SK-N-SH (cell line): ENCODE measurements around the gene CTSE. TPM values are rescaled to one million over a fixed set of nuclear protein-coding genes. Genes with fewer than 3 reads are reported as not detected.

ENCODE experiments used
- CTCF ChIA-PET: fragments of 300-600, 350-600 bp; formaldehyde crosslinking; extraction: SDS; loops from one replicate; lab custom pipeline; 2021; lab: Yijun Ruan, JAX
- POLR2A ChIA-PET: fragments of 350-600 bp; sonication (Branson Sonifier 250); formaldehyde crosslinking; extraction: SDS; loops from one replicate; lab custom pipeline; 2020; ENCODE audit warnings: antibody characterized with exemption, inconsistent platforms; lab: Yijun Ruan, JAX
- DNase-seq: peaks from one replicate; pipeline ENCODE4 v3.0.0; 2012
- H2AFZ ChIP-seq: fragments of 200-600 bp; sonication (generic); 2 replicates; pipeline ENCODE4 v1.8.1; 2016; ENCODE audit warnings: antibody characterized with exemption, mild to moderate bottlenecking, low read depth
- H3F3A ChIP-seq: fragments of 200-600 bp; sonication (generic); replicated peaks from 2 replicates; pipeline ENCODE3; 2016; ENCODE audit warnings: antibody characterized with exemption, mild to moderate bottlenecking; ENCODE audit not compliant: insufficient read depth
- H3K27ac ChIP-seq, 2 experiments: fragments of 200-500 bp in 1 of 2; fragments of 200-600 bp in 1 of 2; sonication (Bioruptor generic) in 1 of 2; sonication (generic), shearing (Covaris generic) in 1 of 2; 2 replicates each; pipeline versions ENCODE4 v1.5.1 to v1.6.1; 2014 to 2016; ENCODE audit warnings: low read depth in 2 of 2, inconsistent platforms in 1 of 2, low read length in 1 of 2, mild to moderate bottlenecking in 1 of 2, mixed read lengths in 1 of 2
- H3K27me3 ChIP-seq: fragments of 200-600 bp; sonication (generic), shearing (Covaris generic); 2 replicates; pipeline ENCODE4 v1.6.1; 2016; ENCODE audit warnings: mixed run types; ENCODE audit not compliant: insufficient read depth
- H3K36me3 ChIP-seq, 2 experiments: fragments of 200-500 bp in 1 of 2; fragments of 200-600 bp in 1 of 2; sonication (Bioruptor generic) in 1 of 2; sonication (generic) in 1 of 2; replicated peaks in 1 of 2; 2 replicates each; pipeline versions ENCODE3 to v1.5.1; 2014 to 2016; ENCODE audit warnings: low read length in 1 of 2, mild to moderate bottlenecking in 1 of 2; ENCODE audit not compliant: insufficient read depth in 2 of 2, control insufficient read depth in 1 of 2
- H3K4me1 ChIP-seq, 2 experiments: fragments of 200-500 bp in 1 of 2; fragments of 200-600 bp in 1 of 2; sonication (Bioruptor generic) in 1 of 2; sonication (generic), shearing (Covaris generic) in 1 of 2; 2 replicates each; pipeline versions ENCODE4 v1.5.1 to v1.6.1; 2014 to 2016; ENCODE audit warnings: low read depth in 1 of 2, low read length in 1 of 2, mixed run types in 1 of 2; ENCODE audit not compliant: insufficient read depth in 2 of 2, control insufficient read depth in 1 of 2
- H3K4me2 ChIP-seq: fragments of 200-600 bp; sonication (generic), shearing (Covaris generic); 2 replicates; pipeline ENCODE4 v1.6.1; 2017; ENCODE audit warnings: mixed run types
- H3K4me3 ChIP-seq, 2 experiments: fragments of 200-500 bp in 1 of 2; fragments of 200-600 bp in 1 of 2; sonication (Bioruptor generic) in 1 of 2; sonication (generic), shearing (Covaris generic) in 1 of 2; 2 replicates each; pipeline versions ENCODE4 v1.5.1 to v1.8.1; 2014 to 2016; ENCODE audit warnings: low read depth in 2 of 2, inconsistent platforms in 1 of 2, low read length in 1 of 2, mild to moderate bottlenecking in 1 of 2, mixed read lengths in 1 of 2, moderate library complexity in 1 of 2
- H3K79me2 ChIP-seq: fragments of 200-600 bp; sonication (generic); 2 replicates; pipeline ENCODE4 v1.8.1; 2017; ENCODE audit warnings: mild to moderate bottlenecking; ENCODE audit not compliant: insufficient read depth
- H3K9ac ChIP-seq: fragments of 200-600 bp; sonication (generic); 2 replicates; pipeline ENCODE4 v1.6.1; 2017; ENCODE audit warnings: mixed run types
- H3K9me2 ChIP-seq: fragments of 200-600 bp; sonication (generic); 2 replicates; pipeline ENCODE4 v1.6.1; 2017; ENCODE audit warnings: mixed run types
- H3K9me3 ChIP-seq: fragments of 200-600 bp; sonication (generic); 2 replicates; pipeline ENCODE4 v1.6.1; 2017; ENCODE audit warnings: mixed run types, mild to moderate bottlenecking, moderate library complexity
- H4K20me1 ChIP-seq: fragments of 200-600 bp; sonication (generic); 2 replicates; pipeline ENCODE4 v1.6.1; 2017; ENCODE audit warnings: mild to moderate bottlenecking, mixed run types; ENCODE audit not compliant: insufficient read depth
- CHD2 ChIP-seq: fragments of 150-350 bp; IDR thresholded peaks from 2 replicates; pipeline ENCODE4 v1.6.1; 2018; ENCODE audit warnings: low read length; ENCODE audit not compliant: partially characterized antibody
- CTCF ChIP-seq: fragments of 200-600 bp; sonication (generic); IDR thresholded peaks from 2 replicates; pipeline ENCODE4 v1.6.1; 2017; ENCODE audit warnings: antibody characterized with exemption, mild to moderate bottlenecking, moderate library complexity
- ELF1 ChIP-seq: IDR thresholded peaks from 2 replicates; pipeline ENCODE4 v1.4.0; 2012
- EP300 ChIP-seq, 2 experiments: IDR thresholded peaks; 2 replicates each; pipeline versions ENCODE4 v1.4.0 to v1.6.1; 2012; ENCODE audit warnings: borderline replicate concordance in 1 of 2, low read depth in 1 of 2, low read length in 1 of 2
- EZH2phosphoT487 ChIP-seq: fragments of 200-600 bp; sonication (generic); IDR thresholded peaks from 2 replicates; pipeline ENCODE4 v1.6.1; 2017; ENCODE audit warnings: low read depth, mixed run types, mild to moderate bottlenecking, antibody characterized with exemption, moderate library complexity, borderline replicate concordance
- FOSL2 ChIP-seq: IDR thresholded peaks from 2 replicates; pipeline ENCODE4 v1.4.0; 2012; ENCODE audit warnings: low read depth, mild to moderate bottlenecking, moderate library complexity, borderline replicate concordance
- FOXJ3 ChIP-seq: sonication (generic); formaldehyde crosslinking; IDR thresholded peaks from 2 replicates; pipeline ENCODE4 v1.5.1; 2020; ENCODE audit warnings: mild to moderate bottlenecking, missing genetic modification reagents
- GABPA ChIP-seq: IDR thresholded peaks from 2 replicates; pipeline ENCODE4 v1.4.0; 2012; ENCODE audit warnings: low read depth, mild to moderate bottlenecking
- IRF3 ChIP-seq: fragments of 150-350 bp; IDR thresholded peaks from 2 replicates; pipeline ENCODE4 v1.6.1; 2016; ENCODE audit warnings: mild to moderate bottlenecking, low read depth, low read length
- JUND ChIP-seq: IDR thresholded peaks from 2 replicates; pipeline ENCODE4 v1.4.0; 2012
- MAX ChIP-seq: IDR thresholded peaks from 2 replicates; pipeline ENCODE4 v1.4.0; 2012; ENCODE audit warnings: low read depth
- NFIC ChIP-seq: IDR thresholded peaks from 2 replicates; pipeline ENCODE4 v1.4.0; 2012; ENCODE audit warnings: borderline replicate concordance
- NRF1 ChIP-seq: IDR thresholded peaks from 2 replicates; pipeline ENCODE4 v1.6.1; 2012; ENCODE audit warnings: low read depth, mild to moderate bottlenecking, low read length
- PBX3 ChIP-seq: IDR thresholded peaks from 2 replicates; pipeline ENCODE4; 2012
- POLR2AphosphoS5 ChIP-seq: IDR thresholded peaks from 2 replicates; pipeline ENCODE4 v1.6.1; 2012; ENCODE audit warnings: low read depth, low read length
- RFX5 ChIP-seq: IDR thresholded peaks from 2 replicates; pipeline ENCODE4 v1.6.1; 2012; ENCODE audit warnings: mild to moderate bottlenecking, improper control_type of control experiment, low read length
- RXRA ChIP-seq: IDR thresholded peaks from 2 replicates; pipeline ENCODE4 v1.4.0; 2012; ENCODE audit warnings: low read depth, mild to moderate bottlenecking, borderline replicate concordance
- SIN3A ChIP-seq: IDR thresholded peaks from 2 replicates; pipeline ENCODE4 v1.6.1; 2012; ENCODE audit warnings: low read depth, mild to moderate bottlenecking, low read length, moderate library complexity, borderline replicate concordance
- SMC3 ChIP-seq: IDR thresholded peaks from 2 replicates; pipeline ENCODE4 v1.6.1; 2012; ENCODE audit warnings: low read depth, low read length, improper control_type of control experiment
- TCF12 ChIP-seq: IDR thresholded peaks from 2 replicates; pipeline ENCODE4 v1.4.0; 2012
- USF1 ChIP-seq: IDR thresholded peaks from 2 replicates; pipeline ENCODE4 v1.4.0; 2012; ENCODE audit warnings: low read depth, borderline replicate concordance
- YY1 ChIP-seq: IDR thresholded peaks from 2 replicates; pipeline ENCODE4 v1.4.0; 2012; ENCODE audit warnings: low read depth, mild to moderate bottlenecking
- WGBS: methylation state at CpG from one replicate; pipeline ENCODE4 v1.1.6; 2017; ENCODE audit warnings: low lambda C conversion rate; 5-methylcytosine and 5-hydroxymethylcytosine counted together
- polyA plus RNA-seq, 3 experiments: library from polyadenylated mRNA; depleted of rRNA; stranded (reverse); fragments of >200 nt; gene quantifications; 2 replicates each; pipeline ENCODE4 v1.2.3, GENCODE V29; 2012

The CTSE gene
- polyA plus RNA-seq, 1 of the 3 experiments (the other 2 are of a cell fraction): not detected

GRCh38 chr1:205967554-205968335, 56.0 kb downstream of the CTSE start:
- CTCF ChIA-PET: interaction anchor here (0.6 to 6.3 kb wide), 7 partner anchors 9 to 177 kb away, joined by 3 to 62 read pairs (median 5); no protein-coding TSS in a partner anchor
- no peaks in the 10 kb centered on the region for H3K79me2 ChIP-seq
- no peak overlapping the region for H3K9ac ChIP-seq
- no peaks in the 10 kb centered on the region for H3K27me3 ChIP-seq
- POLR2A ChIA-PET: no interaction called here
- H3K9me3 ChIP-seq: no peaks in the 10 kb centered on the region
- no peaks in the 10 kb centered on the region for H3K9me2 ChIP-seq
- no peak overlapping the region for H3K27ac ChIP-seq
- 59% methylated on average over 10 of the region's 10 CpGs for WGBS
- no peaks in the 10 kb centered on the region for H3K4me1 ChIP-seq
- H2AFZ ChIP-seq: no peak overlapping the region
- H3K4me3 ChIP-seq: no peak overlapping the region
- H3K4me2 ChIP-seq: no peak overlapping the region
- no peaks in the 10 kb centered on the region for H3F3A ChIP-seq
- no peaks in the 10 kb centered on the region for H4K20me1 ChIP-seq
- H3K36me3 ChIP-seq: no peaks in the 10 kb centered on the region
- no peak for DNase-seq
- TF ChIP-seq PBX3 (no peak), RFX5 (no peak), NFIC (no peak), JUND (no peak), GABPA (no peak), EP300 (IDR thresholded peaks at IDR 0.05; ENCODE audit: borderline replicate concordance in 1 of 2, low read depth in 1 of 2, low read length in 1 of 2) (no peak), SMC3 (no peak), CHD2 (no peak), FOXJ3 (CRISPR knock-in tag) (no peak), YY1 (no peak)

GRCh38 chr1:205965036-205965884, 58.4 kb downstream of the CTSE start:
- CTCF ChIA-PET: interaction anchor here (1.9 to 6.3 kb wide), 2 partner anchors 12 to 173 kb away, joined by 9 to 62 read pairs; no protein-coding TSS in a partner anchor
- H3K4me1 ChIP-seq: no peaks in the 10 kb centered on the region
- no peaks in the 10 kb centered on the region for H3K79me2 ChIP-seq
- H3K27me3 ChIP-seq: peaks cover 14% of the 10 kb centered on the region; the same call in 1 of the 2 replicates
- H3F3A ChIP-seq: no peaks in the 10 kb centered on the region
- H3K4me3 ChIP-seq: no peak overlapping the region
- H3K9me3 ChIP-seq: no peaks in the 10 kb centered on the region
- no peaks in the 10 kb centered on the region for H4K20me1 ChIP-seq
- TF ChIP-seq MAX (no peak), RXRA (no peak), SIN3A (no peak), IRF3 (no peak), POLR2AphosphoS5 (no peak), FOSL2 (no peak), TCF12 (no peak), EZH2phosphoT487 (no peak), NRF1 (no peak), ELF1 (no peak), RFX5 (no peak), CTCF (no peak), USF1 (no peak)
- TF ChIP-seq, all 33 proteins: peak for 0
- Histone ChIP-seq H3K4me2 (no peak overlapping the region), H2AFZ (no peak overlapping the region), H3K36me3 (no peaks in the 10 kb centered on the region), H3K27ac (no peak overlapping the region), H3K9me2 (no peaks in the 10 kb centered on the region), H3K9ac (no peak overlapping the region)
- 81% methylated on average over 8 of the region's 13 CpGs for WGBS
- DNase-seq: no peak
- POLR2A ChIA-PET: no interaction called here
